Muscle of arm (tissue), 12 donors: ENCODE results near the gene PSMA5. TPM values are rescaled to one million over a fixed set of nuclear protein-coding genes. Genes with fewer than 3 reads are reported as not detected.
"Not testable (repeated sequence)": the region's sequence is repeated elsewhere in the genome, so short reads cannot be mapped to it uniquely, and the experiment has no call there.

Experiments
- DNase-seq: peaks from one replicate; pipeline ENCODE4 v3.0.0-alpha.2; 2013
- polyA plus RNA-seq, 12 donors: library from polyadenylated mRNA; unstranded; fragments of 120-200 nt; gene quantifications; one replicate each; pipeline ENCODE4 v1.2.1, GENCODE V29; 2013; ENCODE audit not compliant: insufficient read length in 12 of 12

PSMA5 gene
- polyA plus RNA-seq, 12 donors: 32.0 to 84.2 (median 70.4) TPM; not detected in 1

DNA sequence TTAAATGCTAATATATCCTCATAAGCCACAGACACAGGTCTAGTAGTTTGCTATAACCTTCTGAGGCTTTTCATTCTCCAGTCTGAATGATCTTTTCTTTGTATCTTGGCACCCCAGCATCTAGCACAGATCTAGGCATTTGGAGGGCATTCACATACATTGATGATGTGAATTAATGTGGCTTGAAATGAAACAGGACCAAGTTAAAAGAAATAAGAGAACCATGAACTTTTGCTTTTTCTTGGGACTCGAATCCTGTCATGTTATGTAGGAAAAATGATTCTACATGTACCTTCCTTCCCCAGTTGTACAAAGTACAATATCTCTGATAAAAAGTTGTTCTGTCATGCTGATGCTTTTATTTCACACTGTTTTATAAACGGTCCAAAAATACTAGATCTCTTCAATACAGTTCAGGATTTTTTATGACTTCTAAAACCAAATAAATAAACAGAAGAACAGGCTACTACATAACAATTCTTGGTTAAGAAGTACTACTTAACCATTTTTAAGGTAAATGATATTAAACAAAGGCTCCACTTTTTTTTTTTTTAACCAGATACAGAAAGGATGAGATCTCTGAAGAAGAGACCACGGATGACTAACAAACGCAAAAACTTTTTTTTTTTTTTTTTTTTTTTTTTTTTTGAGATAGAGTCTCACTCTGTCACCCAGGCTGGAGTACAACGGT lies 31.5 kb downstream of the PSMA5 start:
- no peak for DNase-seq

DNA sequence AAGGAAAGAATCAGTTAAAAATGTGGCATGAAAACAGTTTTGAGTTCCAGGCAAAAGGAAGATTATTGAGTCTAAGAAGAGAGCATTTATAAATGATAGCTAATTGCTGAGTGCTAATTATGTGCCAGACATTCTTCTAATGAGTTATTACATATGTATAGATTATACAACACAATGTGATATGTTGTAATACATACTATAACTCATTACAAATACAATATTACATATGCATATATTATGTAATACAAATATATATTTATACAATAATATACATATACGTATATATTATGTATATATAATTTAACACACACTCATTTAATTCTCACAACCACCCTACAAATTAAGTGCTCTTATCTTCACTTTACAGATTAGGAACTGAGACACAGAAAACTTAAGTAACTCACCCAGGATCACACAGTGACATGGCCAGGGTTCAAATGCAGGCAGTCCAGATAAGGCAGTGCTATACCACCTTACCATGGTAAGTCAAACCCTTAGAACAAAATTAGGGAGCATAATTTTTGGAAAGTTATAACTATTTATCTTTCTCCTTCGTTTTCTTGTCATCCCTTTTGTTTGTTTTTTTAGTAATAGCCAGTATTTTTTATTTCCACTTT lies 32.5 kb downstream of the PSMA5 start:
- DNase-seq: no peak

DNA sequence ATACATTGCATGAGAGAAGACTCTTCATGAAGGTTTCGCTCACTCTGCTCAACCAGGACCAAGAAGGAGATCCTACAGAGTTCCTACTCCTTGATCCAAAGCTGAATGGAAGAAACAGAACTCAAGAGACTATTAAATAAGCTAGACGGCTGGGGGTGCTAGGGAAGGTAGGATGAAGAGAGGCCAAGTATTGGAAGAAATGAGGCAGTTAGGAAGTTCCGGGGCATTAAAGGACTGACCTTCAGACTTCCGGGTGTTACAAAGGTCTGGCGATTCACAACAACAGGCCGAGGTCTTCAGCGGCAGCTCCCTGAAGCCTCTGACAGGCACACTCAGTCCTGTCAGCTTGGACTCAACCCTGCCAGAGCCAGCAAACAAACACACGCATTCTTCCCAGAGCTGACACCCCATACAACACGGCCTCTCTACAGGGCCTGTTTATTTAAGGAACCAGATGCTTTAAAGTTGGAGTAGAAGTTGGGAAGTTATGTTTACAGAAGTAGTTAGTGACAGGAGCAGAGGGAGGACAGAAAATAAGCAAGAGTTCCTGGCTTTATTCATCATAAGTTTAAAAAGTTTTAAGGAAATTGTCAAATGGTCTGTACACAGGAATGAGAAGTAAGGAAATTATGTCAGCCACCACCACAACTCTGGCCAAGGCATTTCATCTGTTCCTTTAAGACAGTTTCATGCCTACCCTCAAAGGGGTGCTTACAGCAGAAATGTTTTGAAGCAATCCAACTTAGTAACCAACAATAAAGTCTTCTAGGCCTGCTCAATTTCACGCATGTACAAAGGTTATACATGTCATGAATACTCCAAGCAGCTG lies 33.2 kb downstream of the PSMA5 start:
- DNase-seq: no peak

DNA sequence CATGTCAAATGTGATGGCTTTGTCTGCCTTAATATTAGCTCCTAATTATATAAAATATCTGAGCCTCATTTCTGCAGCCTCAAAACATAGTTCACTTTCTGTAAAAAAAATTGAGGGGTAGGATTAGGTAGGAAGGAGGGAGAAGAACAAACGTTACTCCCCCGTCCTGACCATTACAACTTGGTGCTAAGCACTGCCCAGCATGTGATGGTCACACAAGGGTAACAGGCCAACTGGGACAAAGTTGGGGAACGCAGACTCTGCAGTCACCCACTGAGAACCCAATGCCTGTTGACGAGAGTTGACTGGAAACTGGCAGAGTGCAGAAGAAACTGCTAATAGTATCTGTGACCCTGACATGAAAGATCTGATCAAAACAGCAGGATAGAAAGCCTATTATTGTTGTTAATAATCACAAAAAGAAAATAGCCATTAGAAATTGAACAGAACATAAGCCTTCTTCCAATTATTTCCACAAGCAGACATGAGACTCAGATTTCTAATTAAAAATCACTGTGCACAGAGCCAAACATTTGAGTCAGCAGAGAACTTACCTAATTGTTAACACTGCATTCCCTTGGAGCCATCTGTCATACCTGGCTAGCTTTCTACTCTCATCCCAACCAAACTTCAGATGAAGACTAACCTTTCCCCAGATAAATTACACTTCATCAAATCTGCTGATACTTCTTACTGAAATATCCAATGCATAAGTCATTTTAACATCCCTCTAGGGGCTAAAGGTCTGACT lies 34.0 kb downstream of the PSMA5 start:
- no peak for DNase-seq

DNA sequence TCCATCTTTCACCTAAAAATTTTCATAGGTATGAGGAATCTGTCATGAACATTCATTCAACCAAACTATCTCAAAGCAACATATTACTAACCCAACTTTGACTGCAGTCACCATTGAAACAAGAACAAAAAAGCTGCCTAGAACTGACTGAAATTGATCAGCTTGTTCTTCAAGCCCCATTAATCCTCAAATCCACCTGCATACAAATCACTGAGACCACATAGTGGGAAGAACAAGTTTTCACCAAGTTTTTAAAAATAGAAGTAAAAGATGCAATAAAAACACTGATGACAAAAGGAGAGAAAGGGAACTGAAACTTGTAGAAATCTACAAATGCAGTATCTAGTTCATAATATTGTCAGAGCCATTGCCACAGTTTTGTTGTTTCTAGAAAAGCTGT lies 34.6 kb downstream of the PSMA5 start:
- no peak for DNase-seq

DNA sequence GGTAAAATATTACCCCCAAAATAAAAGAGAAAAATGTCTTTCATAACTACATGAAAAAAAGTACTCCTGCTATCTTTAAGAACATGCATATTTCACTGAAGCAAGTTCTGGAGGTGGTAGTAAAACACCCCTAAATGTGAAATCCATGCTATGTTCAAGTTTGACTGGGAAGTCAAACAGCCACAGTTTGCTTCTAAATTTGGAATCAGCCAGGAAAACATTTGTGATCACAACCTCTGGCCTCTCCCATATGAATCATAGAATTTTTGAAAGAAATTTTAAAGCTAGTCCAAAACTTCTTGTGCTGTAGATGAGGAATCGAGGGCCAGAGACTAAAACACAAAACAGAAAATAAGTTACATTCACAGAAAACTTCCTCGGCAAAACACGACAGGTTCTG lies 35.1 kb downstream of the PSMA5 start:
- no peak for DNase-seq

DNA sequence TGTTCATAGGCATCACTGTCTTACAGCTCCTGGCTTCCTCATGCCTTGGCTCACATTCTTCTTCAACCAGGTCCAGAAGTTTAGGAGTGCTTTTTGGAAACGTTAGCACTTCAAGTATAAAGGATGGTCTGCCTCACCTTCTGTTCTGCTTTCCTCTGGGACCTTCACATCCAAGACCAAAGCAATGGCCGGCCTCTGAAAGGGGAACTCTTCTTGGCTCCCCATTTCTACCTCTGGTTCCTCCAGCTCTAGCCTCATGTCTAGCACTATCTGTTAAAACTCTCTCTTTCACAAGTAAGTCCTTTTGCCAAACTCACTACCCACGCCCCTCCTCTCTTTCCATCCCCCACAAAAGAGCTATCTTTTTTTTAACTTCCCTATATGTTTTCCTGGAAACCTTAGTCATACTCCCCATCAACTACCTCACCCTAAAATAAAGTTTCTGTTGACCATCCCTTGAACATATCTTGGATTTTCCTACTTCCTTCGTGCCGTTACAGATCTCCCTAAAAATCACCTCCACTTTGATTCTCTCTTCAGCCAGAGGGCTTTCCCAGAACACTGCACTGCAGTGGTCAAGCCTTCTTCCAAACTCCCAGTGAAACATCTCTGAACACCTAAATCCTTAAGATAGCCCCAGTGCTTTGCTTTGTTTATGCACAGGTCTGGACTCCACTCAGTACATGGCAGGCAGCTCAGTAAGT lies 36.5 kb downstream of the PSMA5 start:
- no peak for DNase-seq

DNA sequence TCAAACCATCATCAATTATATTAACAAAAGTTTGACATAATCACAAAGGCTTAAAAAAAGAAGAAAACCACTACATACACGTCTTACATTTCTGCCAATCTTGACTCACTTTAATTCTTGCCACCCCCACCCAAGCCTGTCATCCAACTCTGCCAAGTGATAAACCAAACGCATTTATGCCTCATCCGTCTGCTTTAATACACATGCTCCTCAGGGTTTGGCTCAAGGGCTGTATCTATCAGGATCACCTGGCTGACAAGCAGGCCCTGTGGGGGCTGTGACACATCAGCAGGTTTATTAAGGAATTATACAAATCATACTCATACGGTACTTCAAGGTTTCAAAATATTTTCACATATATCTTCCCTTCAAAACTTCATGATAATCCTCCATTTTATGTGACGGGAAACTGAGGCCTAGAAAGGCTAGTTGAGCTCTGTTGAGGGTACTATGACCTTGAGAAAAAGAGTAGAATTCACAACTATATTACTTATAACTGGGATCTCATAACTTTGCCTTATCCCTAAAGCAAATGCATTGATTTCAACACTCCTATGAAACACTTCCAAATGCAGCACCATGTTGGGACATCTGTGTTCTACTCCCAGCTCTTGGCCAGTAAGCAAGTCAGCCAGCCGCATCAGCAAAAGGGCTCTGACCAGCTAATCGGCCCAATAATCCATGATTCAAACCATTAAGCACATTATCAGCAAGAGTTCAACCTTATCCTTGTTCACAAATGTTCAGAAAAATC lies 37.2 kb downstream of the PSMA5 start:
- no peak for DNase-seq

DNA sequence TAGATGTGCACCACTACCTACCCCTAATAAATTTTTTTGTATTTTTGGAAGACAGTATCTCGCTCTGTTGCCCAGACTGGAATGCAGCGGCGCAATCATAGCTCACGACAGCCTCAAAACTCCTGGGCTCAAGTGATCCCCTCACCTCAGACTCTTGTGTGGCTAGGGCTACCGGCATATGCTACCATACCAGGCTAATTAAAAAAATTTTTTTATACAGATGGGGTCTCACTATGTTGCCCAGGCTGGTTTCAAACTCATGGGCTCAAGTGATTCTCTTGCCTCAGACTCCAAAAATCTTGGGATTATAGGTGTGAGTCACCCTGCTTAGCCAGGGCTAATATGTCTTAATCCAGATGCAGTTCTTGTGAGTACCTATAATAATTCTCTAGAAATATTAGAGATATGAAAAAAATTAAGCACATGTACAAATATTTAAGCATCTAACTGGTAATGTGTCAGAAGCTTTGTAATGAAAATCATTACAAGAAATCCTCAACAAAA lies 38.0 kb downstream of the PSMA5 start:
- no peak for DNase-seq

DNA sequence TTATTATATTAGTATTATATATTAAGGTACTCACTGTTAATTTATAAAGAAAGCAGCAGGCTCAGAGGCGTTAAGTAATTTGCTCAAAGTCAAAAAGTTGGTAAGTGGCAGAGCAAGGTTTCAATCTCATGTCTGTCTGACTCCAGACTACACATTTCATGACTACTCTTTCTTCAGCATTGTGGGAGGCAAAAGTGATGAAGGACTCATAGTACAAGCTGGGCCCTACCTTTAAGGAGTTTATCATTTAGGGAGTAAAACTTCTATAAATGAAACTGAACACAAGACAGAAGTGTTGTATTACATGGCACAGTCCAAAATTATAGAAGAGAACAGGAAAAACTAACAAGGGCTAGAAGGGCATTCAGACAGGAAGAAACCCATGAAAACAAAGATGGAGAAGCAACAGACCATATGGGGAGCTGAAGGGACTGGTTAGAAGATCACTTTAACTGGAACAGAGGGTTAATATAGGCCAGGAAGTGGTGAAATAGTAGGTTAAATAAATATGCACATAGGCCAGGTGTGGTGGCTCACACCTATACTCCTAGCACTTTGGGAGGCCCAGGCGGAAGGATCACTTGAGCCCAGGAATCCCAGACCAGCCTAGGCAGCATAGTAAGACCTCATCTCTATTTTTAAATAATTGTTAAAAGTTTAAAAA lies 40.1 kb downstream of the PSMA5 start:
- DNase-seq: no peak

DNA sequence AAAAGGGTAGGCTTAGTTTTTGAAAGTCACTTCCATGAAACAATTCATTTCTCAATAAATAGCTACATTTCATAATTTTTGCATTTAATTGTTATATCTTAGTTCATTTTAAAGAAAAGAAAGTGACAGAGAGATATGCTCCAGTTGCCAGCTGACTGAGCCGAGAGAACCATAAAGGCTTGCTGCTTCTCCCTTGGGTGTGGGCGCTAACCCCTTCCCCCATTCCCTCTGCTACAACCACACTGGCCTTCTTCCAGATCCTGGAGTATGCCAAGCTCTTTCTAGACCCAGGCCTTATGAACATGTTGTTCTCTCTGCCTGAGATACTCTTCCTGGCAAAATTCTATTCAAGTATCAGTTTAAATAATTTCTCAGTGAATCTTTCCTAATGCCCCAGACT lies 40.8 kb downstream of the PSMA5 start:
- DNase-seq: no peak

DNA sequence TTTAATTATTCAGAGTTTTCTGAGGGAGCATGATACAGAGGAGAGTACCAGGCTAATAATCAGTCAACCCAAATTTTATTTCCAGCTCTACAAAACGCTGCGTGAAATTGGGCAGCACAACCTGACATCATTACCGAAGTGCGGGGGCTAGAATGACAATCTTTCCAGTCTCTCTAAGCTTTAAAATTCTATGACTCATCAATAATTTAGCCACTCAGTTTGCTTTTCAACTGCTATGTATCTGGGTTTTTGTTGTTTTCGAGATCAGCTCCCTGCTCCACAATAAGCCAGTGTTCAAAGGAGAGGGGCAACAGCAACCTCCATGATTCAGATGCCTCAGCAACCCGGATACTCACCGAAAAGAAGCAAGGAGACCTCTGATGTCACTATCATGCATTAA lies 42.4 kb downstream of the PSMA5 start:
- no peak for DNase-seq

DNA sequence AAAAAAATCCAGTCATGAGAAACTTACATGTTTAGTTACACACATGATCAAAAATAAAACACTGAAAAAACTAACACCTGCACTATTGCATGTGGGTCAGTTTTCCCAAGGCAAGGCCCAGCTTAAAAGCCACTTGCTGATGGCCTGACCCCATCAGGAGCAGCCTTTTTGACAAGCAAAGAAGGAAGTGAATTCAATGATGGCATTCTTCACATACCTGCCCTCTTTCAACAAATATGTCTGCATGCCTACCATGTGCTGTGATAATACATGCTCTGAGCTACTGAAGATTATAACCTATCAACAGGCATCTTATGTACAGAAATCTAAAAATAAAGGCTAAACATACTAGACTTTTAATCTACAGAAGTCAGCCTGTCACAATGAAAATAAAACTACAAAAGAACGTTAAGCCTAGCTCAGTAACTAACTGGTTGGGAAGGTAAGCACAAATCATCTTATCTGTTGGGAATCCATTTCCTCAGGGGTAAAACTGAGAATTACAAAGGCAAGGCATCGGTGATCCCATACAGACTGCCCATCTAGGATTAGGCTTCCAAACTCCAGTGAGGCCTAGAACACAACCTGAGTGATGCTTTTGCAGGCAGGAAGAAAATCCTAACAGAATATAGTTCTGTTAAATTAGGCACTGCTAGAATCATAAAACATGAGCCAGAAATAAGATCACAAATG lies 43.0 kb downstream of the PSMA5 start:
- no peak for DNase-seq

DNA sequence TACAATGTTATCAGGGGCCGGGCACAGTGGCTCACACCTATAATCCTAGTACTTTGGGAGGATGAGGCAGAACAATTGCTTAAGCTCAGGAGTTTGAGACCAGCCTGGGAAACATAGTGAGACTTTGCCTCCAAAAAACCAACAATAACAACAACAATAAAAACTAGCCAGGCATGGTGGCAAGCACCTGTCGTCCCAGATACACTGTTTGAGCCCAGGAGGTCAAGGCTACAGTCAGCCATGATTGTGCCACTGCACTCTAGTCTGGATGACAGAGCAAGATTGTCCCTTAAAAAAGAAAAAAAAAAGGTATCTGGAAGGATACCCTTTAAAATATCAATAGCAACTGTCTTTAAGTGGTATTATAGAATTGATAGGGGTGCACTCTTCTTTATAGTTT lies 44.7 kb downstream of the PSMA5 start:
- no peak for DNase-seq

DNA sequence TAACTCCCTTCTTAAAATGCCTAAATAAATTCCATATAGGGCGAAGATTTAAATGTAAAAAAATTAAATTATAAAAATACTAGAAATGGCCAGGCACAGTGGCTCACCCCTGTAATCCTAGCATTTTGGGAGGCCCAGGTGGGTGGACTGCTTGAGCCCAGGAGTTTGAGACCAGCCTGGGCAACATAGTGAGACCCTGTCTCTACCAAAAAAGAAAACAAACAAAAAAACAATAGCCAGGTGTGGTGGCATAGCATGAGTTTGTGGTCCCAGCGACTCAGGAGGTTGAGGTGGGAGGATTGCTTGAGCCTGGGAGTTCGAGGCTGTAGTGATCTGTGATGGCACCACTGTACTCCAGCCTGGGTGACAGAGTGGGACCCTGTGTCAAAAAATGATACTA lies 46.3 kb downstream of the PSMA5 start:
- DNase-seq: no peak

DNA sequence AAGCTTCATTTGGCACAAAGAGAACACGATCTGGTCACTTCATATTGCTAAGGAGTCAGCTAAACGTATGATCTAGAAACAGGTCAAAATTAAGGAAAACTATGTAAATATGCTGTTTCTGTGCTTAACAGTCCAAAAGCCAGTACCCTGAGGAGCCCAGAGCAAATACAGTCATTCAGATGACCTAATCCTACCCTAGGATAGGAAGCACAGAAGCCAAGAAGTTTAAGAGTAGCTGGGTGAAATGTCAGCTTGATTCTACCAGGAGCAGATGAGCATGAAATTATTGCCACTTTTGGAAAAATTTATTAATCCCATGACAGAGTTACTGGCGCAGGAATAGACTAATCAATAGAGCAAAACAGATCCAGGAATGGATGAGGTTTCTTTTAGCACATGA lies 46.8 kb downstream of the PSMA5 start:
- no peak for DNase-seq

DNA sequence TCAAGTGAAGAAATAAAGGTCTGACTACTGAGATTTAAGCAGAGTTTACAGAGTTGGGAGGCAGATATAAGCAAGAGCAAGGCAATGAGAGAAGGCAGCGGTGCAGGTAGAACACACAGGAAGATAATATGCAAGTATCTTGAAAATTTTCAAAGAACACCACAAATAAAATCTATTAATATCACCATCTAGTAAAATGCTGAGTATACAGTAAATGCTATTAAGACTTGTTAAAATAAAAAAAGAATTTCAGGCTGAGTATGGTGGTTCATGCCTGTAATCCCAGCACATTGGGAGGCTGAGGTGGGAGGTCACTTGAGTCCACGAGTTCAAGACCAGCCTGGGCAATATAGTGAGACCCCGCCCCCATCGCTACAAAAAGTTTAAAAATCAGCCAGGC lies 48.5 kb downstream of the PSMA5 start:
- DNase-seq: no peak

DNA sequence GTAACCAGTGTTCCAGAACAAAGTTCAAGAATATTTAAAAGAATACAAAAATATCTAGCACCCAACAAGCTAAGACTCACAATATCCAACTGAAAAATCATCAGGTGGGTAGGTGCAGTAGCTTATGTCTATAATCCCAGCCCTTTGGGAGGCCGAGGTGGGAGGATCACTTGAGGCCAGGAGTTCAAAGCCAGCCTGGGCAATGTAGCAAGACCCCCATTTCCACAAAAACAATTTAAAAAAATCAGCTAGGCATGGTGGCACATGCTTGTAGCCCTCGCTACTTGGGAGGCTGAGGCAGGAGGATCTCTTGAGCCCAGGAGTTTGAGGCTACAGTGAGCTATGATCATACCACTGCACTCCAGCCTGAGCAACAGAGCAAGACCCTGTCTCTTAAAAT lies 52.6 kb downstream of the PSMA5 start:
- DNase-seq: not testable (repeated sequence)

DNA sequence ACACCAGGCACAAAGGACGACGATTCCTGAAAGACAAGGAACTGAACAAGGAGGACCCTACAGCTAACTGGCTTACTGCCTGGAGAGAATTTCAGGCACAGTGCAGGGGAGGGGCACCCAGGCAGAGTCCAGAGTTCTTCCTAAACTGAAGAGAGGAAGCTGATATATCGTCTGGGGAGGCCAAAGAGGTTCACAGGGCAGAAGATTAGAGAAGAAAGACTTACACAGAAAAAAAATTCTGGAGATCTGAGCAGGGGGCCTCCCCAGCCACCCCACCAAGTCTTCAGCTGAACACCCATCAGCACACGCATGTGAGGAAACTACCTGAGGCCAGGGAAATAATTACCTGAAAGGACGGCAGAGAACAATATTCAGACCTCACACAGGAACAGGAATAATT lies 53.1 kb downstream of the PSMA5 start:
- DNase-seq: no peak

DNA sequence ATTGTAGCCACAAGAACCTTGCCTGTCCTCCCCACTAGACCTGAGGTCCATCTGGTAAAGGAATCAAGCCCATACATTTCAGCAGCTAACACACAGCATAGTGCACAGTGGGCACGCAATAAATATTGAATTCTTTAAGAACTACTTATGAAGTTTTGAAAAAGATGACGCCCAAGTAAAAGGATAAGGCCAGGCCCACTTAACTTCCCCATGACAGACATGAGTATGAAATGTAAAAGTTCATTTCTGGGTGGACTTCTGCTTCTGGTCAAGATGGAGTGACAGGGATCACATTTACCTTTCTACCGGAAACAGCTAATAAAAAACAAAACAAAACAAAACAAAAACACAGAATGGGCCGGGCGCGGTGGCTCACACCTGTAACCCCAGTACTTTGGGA lies 54.0 kb downstream of the PSMA5 start:
- no peak for DNase-seq
